ENCODE results near the gene NEK7.
"Not testable (repeated sequence)": the region's sequence is repeated elsewhere in the genome, so short reads cannot be mapped to it uniquely, and the experiment has no call there.

NEK7 gene

GRCh38 chr1:198298640-198299039, 141.8 kb downstream of the NEK7 start:
- DNase-seq = peak; percentile 48

GRCh38 chr1:198300451-198300850, 143.7 kb downstream of the NEK7 start:
- no peak for DNase-seq

GRCh38 chr1:198304431-198304830, 147.6 kb downstream of the NEK7 start:
- DNase-seq = no peak

- not testable (repeated sequence) for DNase-seq
These were observed 158.0 kb downstream of the NEK7 start for GRCh38 chr1:198314817-198315216.

GRCh38 chr1:198315331-198315730, 158.5 kb downstream of the NEK7 start:
- not testable (repeated sequence) for DNase-seq

- DNase-seq = no peak
These were observed 159.8 kb downstream of the NEK7 start for GRCh38 chr1:198316546-198317100.

GRCh38 chr1:198318085-198318484, 161.3 kb downstream of the NEK7 start:
- no peak for DNase-seq

GRCh38 chr1:198320759-198321158, 164.0 kb downstream of the NEK7 start:
- no peak for DNase-seq

GRCh38 chr1:198326232-198326631, 169.4 kb downstream of the NEK7 start:
- DNase-seq = no peak

GRCh38 chr1:198326915-198327314, 170.1 kb downstream of the NEK7 start:
- no peak for DNase-seq

GRCh38 chr1:198328458-198329032, 171.7 kb downstream of the NEK7 start:
- no peak for DNase-seq

GRCh38 chr1:198330982-198331615, 174.3 kb downstream of the NEK7 start:
- no peak for DNase-seq

- no peak for DNase-seq
These were observed 176.9 kb downstream of the NEK7 start for GRCh38 chr1:198333744-198334143.

GRCh38 chr1:198335663-198336062, 178.9 kb downstream of the NEK7 start:
- no peak for DNase-seq

GRCh38 chr1:198337886-198338285, 181.1 kb downstream of the NEK7 start:
- DNase-seq = no peak

- no peak for DNase-seq
These were observed 183.3 kb downstream of the NEK7 start for GRCh38 chr1:198340139-198340538.

GRCh38 chr1:198346178-198346577, 189.4 kb downstream of the NEK7 start:
- DNase-seq = no peak

- DNase-seq = no peak
These were observed 193.7 kb downstream of the NEK7 start for GRCh38 chr1:198350456-198350855.

- DNase-seq = no peak
These were observed 196.3 kb downstream of the NEK7 start for GRCh38 chr1:198352975-198353695.

- DNase-seq = no peak
These were observed 201.1 kb downstream of the NEK7 start for GRCh38 chr1:198357937-198358336.

GRCh38 chr1:198359024-198359653, 202.3 kb downstream of the NEK7 start:
- no peak for DNase-seq

GRCh38 chr1:198360208-198360729, 203.5 kb downstream of the NEK7 start:
- DNase-seq = no peak

GRCh38 chr1:198361237-198361767, 204.5 kb downstream of the NEK7 start:
- DNase-seq = no peak
